Activated CD8-positive, alpha-beta T cell treated with anti-CD3 and anti-CD28 coated beads, Interleukin-2, amount 10 ng/mL, durations not matched to agents 7 days and 5 days (primary cell): Measurements from ENCODE around the gene CEP95. TPM values are rescaled to one million over a fixed set of nuclear protein-coding genes. Genes with fewer than 3 reads are reported as not detected.
A peak's percentile ranks its signal among the peaks of the same experiment; 100 is the strongest.
"Not testable (repeated sequence)": the region's sequence is repeated elsewhere in the genome, so short reads cannot be mapped to it uniquely, and the experiment has no call there.

Experiments
- ATAC-seq: fragments of 150-1000 bp; cut with Tn5 transposase; one replicate; pipeline ENCODE4 v1.10.0; 2021; ENCODE audit warnings: moderate library complexity
- CTCF ChIA-PET: fragments of 350-600 bp; sonication (Branson Sonifier 250); formaldehyde crosslinking; loops from one replicate; lab custom pipeline; 2021; ENCODE audit warnings: antibody characterized with exemption; lab: Charles Lee
- POLR2A ChIA-PET: fragments of 350-600 bp; sonication (Branson Sonifier 250); formaldehyde crosslinking; loops from one replicate; lab custom pipeline; 2021; ENCODE audit warnings: antibody characterized with exemption; lab: Charles Lee
- DNase-seq: peaks from one replicate; pipeline ENCODE4 v3.0.0-alpha.2; 2020
- H3K27ac Mint-ChIP-seq: one replicate; pipeline ENCODE4 v1.8.0; 2021; ENCODE audit warnings: mild to moderate bottlenecking, mixed read lengths
- H3K27me3 Mint-ChIP-seq: one replicate; pipeline ENCODE4 v1.8.0; 2021; ENCODE audit warnings: low read depth, mixed read lengths
- H3K36me3 Mint-ChIP-seq: one replicate; pipeline ENCODE4 v1.8.0; 2021; ENCODE audit warnings: low read depth, mixed read lengths
- H3K4me1 Mint-ChIP-seq: one replicate; pipeline ENCODE4 v1.8.0; 2021; ENCODE audit warnings: low read depth, mixed read lengths
- H3K4me3 Mint-ChIP-seq: one replicate; pipeline ENCODE4 v1.8.0; 2021; ENCODE audit warnings: mild to moderate bottlenecking, mixed read lengths
- H3K9me3 Mint-ChIP-seq: one replicate; pipeline ENCODE4 v1.8.0; 2022; ENCODE audit warnings: mixed read lengths; ENCODE audit not compliant: insufficient read depth
- total RNA-seq, 2 experiments: library from RNA; stranded (reverse); gene quantifications; one replicate each; pipeline ENCODE4 v1.2.3, GENCODE V29; 2021

Gene CEP95
- total RNA-seq = 10 to 100 TPM; 49.2 to 51.7 TPM

- peak; percentile 64 for ATAC-seq
- peak; percentile 98 for DNase-seq
- H3K27me3 Mint-ChIP-seq = no peaks in the 10 kb centered on the region
- H3K9me3 Mint-ChIP-seq = no peaks in the 10 kb centered on the region
- H3K27ac Mint-ChIP-seq = peak within 1 kb of the TSS; percentile 100
- peak within 1 kb of the TSS; percentile 99 for H3K4me3 Mint-ChIP-seq
- H3K4me1 Mint-ChIP-seq = peaks cover 45% of the 10 kb centered on the region
- ChIA-PET CTCF (interaction anchor here (0.6 to 7.3 kb wide), 12 partner anchors 9 to 233 kb away, joined by 3 to 88 read pairs (median 6); partner anchors contain the start of gene POLG2), POLR2A (interaction anchor here (0.6 to 4.2 kb wide), 40 partner anchors 9 to 726 kb away, joined by 3 to 151 read pairs (median 4); partner anchors contain the start of genes LRRC37A3, POLG2, SMURF2 and TEX2)
- peaks cover 61% of the 10 kb centered on the region for H3K36me3 Mint-ChIP-seq
These were observed at the start of gene CEP95 for GRCh38 chr17:64506576-64507412. CEP95 (plus strand) TSS chr17:64506977; CDS start chr17:64507098, 121 bp downstream.

GRCh38 chr17:64457156-64457555 is 49.6 kb upstream of the CEP95 start:
- peak overlapping the region; percentile 60 for H3K27ac Mint-ChIP-seq
- no peak for ATAC-seq
- DNase-seq = no peak
- H3K4me1 Mint-ChIP-seq = peaks cover 22% of the 10 kb centered on the region
- H3K4me3 Mint-ChIP-seq = no peak overlapping the region
- no peaks in the 10 kb centered on the region for H3K9me3 Mint-ChIP-seq
- ChIA-PET CTCF (interaction anchor here (0.9 to 2.1 kb wide), 8 partner anchors 14 to 50 kb away, joined by 3 to 12 read pairs (median 4); partner anchors contain the start of gene CEP95), POLR2A (interaction anchor here (1.2 to 1.4 kb wide), 2 partner anchors 13 to 49 kb away, joined by 3 to 9 read pairs; partner anchors contain the start of gene DDX5)
- H3K27me3 Mint-ChIP-seq = no peaks in the 10 kb centered on the region
- H3K36me3 Mint-ChIP-seq = peaks cover 3% of the 10 kb centered on the region

- ATAC-seq (no peak), DNase-seq (no peak)
- peaks cover 3% of the 10 kb centered on the region for H3K36me3 Mint-ChIP-seq
- H3K4me1 Mint-ChIP-seq = peaks cover 24% of the 10 kb centered on the region
- ChIA-PET POLR2A (no interaction called here), CTCF (interaction anchor here (3.0 kb wide), 1 partner anchor 32 kb away, joined by 11 read pairs; no protein-coding TSS in a partner anchor)
- no peaks in the 10 kb centered on the region for H3K27me3 Mint-ChIP-seq
- H3K27ac Mint-ChIP-seq = no peak overlapping the region
- no peak overlapping the region for H3K4me3 Mint-ChIP-seq
- no peaks in the 10 kb centered on the region for H3K9me3 Mint-ChIP-seq
These were observed 48.0 kb upstream of the CEP95 start for GRCh38 chr17:64458756-64459155.

GRCh38 chr17:64459284-64459747 is 47.5 kb upstream of the CEP95 start:
- peaks cover 24% of the 10 kb centered on the region for H3K4me1 Mint-ChIP-seq
- no peaks in the 10 kb centered on the region for H3K9me3 Mint-ChIP-seq
- H3K4me3 Mint-ChIP-seq = no peak overlapping the region
- CTCF ChIA-PET = interaction anchor here (3.0 kb wide), 1 partner anchor 31 kb away, joined by 11 read pairs; no protein-coding TSS in a partner anchor
- peaks cover 3% of the 10 kb centered on the region for H3K36me3 Mint-ChIP-seq
- no peak overlapping the region for H3K27ac Mint-ChIP-seq
- no peaks in the 10 kb centered on the region for H3K27me3 Mint-ChIP-seq
- DNase-seq (no peak), ATAC-seq (no peak)
- POLR2A ChIA-PET = no interaction called here

- not testable (repeated sequence) for H3K9me3 Mint-ChIP-seq, ATAC-seq
- CTCF ChIA-PET = interaction anchor here (3.0 kb wide), 1 partner anchor 31 kb away, joined by 11 read pairs; no protein-coding TSS in a partner anchor
These were observed 47.0 kb upstream of the CEP95 start for GRCh38 chr17:64459818-64460217.

GRCh38 chr17:64460955-64461354 is 45.8 kb upstream of the CEP95 start:
- ATAC-seq (no peak), DNase-seq (no peak)
- Mint-ChIP-seq H3K4me3 (no peak overlapping the region), H3K9me3 (no peaks in the 10 kb centered on the region), H3K4me1 (peaks cover 18% of the 10 kb centered on the region), H3K27ac (no peak overlapping the region), H3K27me3 (peaks cover 2% of the 10 kb centered on the region), H3K36me3 (peaks cover 3% of the 10 kb centered on the region)
- ChIA-PET POLR2A (no interaction called here), CTCF (interaction anchor here (1.5 to 3.0 kb wide), 2 partner anchors 29 to 42 kb away, joined by 4 to 11 read pairs; no protein-coding TSS in a partner anchor)

More at GRCh38 chr17:64459818-64460217, 47.0 kb upstream of the CEP95 start:
- H3K4me1 Mint-ChIP-seq = peaks cover 24% of the 10 kb centered on the region
- H3K36me3 Mint-ChIP-seq, H3K27me3 Mint-ChIP-seq, H3K4me3 Mint-ChIP-seq, H3K27ac Mint-ChIP-seq, DNase-seq, POLR2A ChIA-PET: not testable (repeated sequence)

- DNase-seq (no peak), ATAC-seq (no peak)
- Mint-ChIP-seq H3K9me3 (no peaks in the 10 kb centered on the region), H3K27me3 (peaks cover 9% of the 10 kb centered on the region), H3K36me3 (no peaks in the 10 kb centered on the region), H3K4me3 (no peak overlapping the region), H3K27ac (no peak overlapping the region), H3K4me1 (peaks cover 9% of the 10 kb centered on the region)
- ChIA-PET CTCF (interaction anchor here (1.5 to 3.0 kb wide), 2 partner anchors 29 to 42 kb away, joined by 4 to 11 read pairs; no protein-coding TSS in a partner anchor), POLR2A (no interaction called here)
These were observed 45.0 kb upstream of the CEP95 start for GRCh38 chr17:64461788-64462187.

GRCh38 chr17:64466019-64466735 is 40.6 kb upstream of the CEP95 start:
- Mint-ChIP-seq H3K4me1 (peaks cover 2% of the 10 kb centered on the region), H3K9me3 (no peaks in the 10 kb centered on the region), H3K27ac (no peak overlapping the region), H3K4me3 (no peak overlapping the region), H3K36me3 (no peaks in the 10 kb centered on the region), H3K27me3 (peaks cover 11% of the 10 kb centered on the region)
- DNase-seq = no peak
- CTCF ChIA-PET = interaction anchor here (0.6 to 2.0 kb wide), 4 partner anchors 25 to 47 kb away, joined by 3 to 8 read pairs (median 6); no protein-coding TSS in a partner anchor
- no peak for ATAC-seq
- POLR2A ChIA-PET = no interaction called here

GRCh38 chr17:64466834-64467233 is 39.9 kb upstream of the CEP95 start:
- not testable (repeated sequence) for DNase-seq, H3K4me1 Mint-ChIP-seq, H3K9me3 Mint-ChIP-seq, H3K36me3 Mint-ChIP-seq, H3K27ac Mint-ChIP-seq, H3K4me3 Mint-ChIP-seq, ATAC-seq
- CTCF ChIA-PET = interaction anchor here (0.6 to 2.0 kb wide), 4 partner anchors 24 to 48 kb away, joined by 3 to 8 read pairs (median 6); no protein-coding TSS in a partner anchor
- POLR2A ChIA-PET = interaction anchor here (1.3 kb wide), 1 partner anchor 40 kb away, joined by 4 read pairs; the partner anchor contains the start of gene CEP95
- H3K27me3 Mint-ChIP-seq = peaks cover 11% of the 10 kb centered on the region

GRCh38 chr17:64470625-64471024 is 36.2 kb upstream of the CEP95 start:
- Mint-ChIP-seq H3K9me3 (no peaks in the 10 kb centered on the region), H3K4me1 (no peaks in the 10 kb centered on the region), H3K36me3 (no peaks in the 10 kb centered on the region), H3K27ac (no peak overlapping the region), H3K4me3 (no peak overlapping the region), H3K27me3 (peaks cover 11% of the 10 kb centered on the region)
- ATAC-seq (no peak), DNase-seq (no peak)
- ChIA-PET POLR2A (no interaction called here), CTCF (interaction anchor here (1.3 to 2.2 kb wide), 2 partner anchors 20 to 50 kb away, joined by 4 to 6 read pairs; no protein-coding TSS in a partner anchor)

GRCh38 chr17:64471440-64471839 is 35.3 kb upstream of the CEP95 start:
- no peaks in the 10 kb centered on the region for H3K36me3 Mint-ChIP-seq
- no peaks in the 10 kb centered on the region for H3K4me1 Mint-ChIP-seq
- POLR2A ChIA-PET = no interaction called here
- DNase-seq (no peak), ATAC-seq (no peak)
- H3K27ac Mint-ChIP-seq = no peak overlapping the region
- CTCF ChIA-PET = interaction anchor here (2.2 kb wide), 1 partner anchor 51 kb away, joined by 6 read pairs; no protein-coding TSS in a partner anchor
- H3K27me3 Mint-ChIP-seq = peaks cover 4% of the 10 kb centered on the region
- H3K4me3 Mint-ChIP-seq = no peak overlapping the region
- H3K9me3 Mint-ChIP-seq = no peaks in the 10 kb centered on the region
